ENCODE data around the gene MRPS10. TPM values are rescaled to one million over a fixed set of nuclear protein-coding genes. Genes with fewer than 3 reads are reported as not detected.

Gene MRPS10
- polyA plus RNA-seq, 1 of the 3 experiments (the other 2 are of a cell fraction), result 29.8 TPM

- Histone ChIP-seq H3K9ac (no peak overlapping the region), H4K20me1 (ENCODE audit: insufficient read depth) (no peaks in the 10 kb centered on the region), H3K9me2 (no peaks in the 10 kb centered on the region), H3K36me3 (replicated peaks in 1 of 2; ENCODE audit: control insufficient read depth in 1 of 2, insufficient read depth in 2 of 2, low read length in 1 of 2) (no peaks in the 10 kb centered on the region), H3K9me3 (no peaks in the 10 kb centered on the region), H3F3A (replicated peaks; ENCODE audit: insufficient read depth) (peaks cover 6% of the 10 kb centered on the region), H3K4me2 (no peak overlapping the region), H3K27ac (ENCODE audit: low read depth in 2 of 2, low read length in 1 of 2) (no peak overlapping the region), H3K4me3 (ENCODE audit: low read depth in 2 of 2, low read length in 1 of 2) (no peak overlapping the region), H2AFZ (ENCODE audit: low read depth) (no peak overlapping the region), H3K79me2 (ENCODE audit: insufficient read depth) (no peaks in the 10 kb centered on the region), H3K27me3 (ENCODE audit: insufficient read depth) (no peaks in the 10 kb centered on the region), H3K4me1 (ENCODE audit: control insufficient read depth in 1 of 2, insufficient read depth in 2 of 2, low read depth in 1 of 2, low read length in 1 of 2) (peaks cover 0 to 13% of the 10 kb centered on the region in 2 experiments; a peak in 1 of 4 replicates)
- no peak for TF ChIP-seq JUND (IDR thresholded peaks at IDR 0.05)
- no peak for TF ChIP-seq EP300 (IDR thresholded peaks at IDR 0.05; ENCODE audit: borderline replicate concordance in 1 of 2, low read depth in 1 of 2, low read length in 1 of 2)
- no peak for TF ChIP-seq EZH2phosphoT487 (IDR thresholded peaks at IDR 0.05; ENCODE audit: borderline replicate concordance, low read depth)
- no peak for TF ChIP-seq SMC3 (IDR thresholded peaks at IDR 0.05; ENCODE audit: low read depth, low read length)
- TF ChIP-seq POLR2AphosphoS5 (IDR thresholded peaks at IDR 0.05; ENCODE audit: low read depth, low read length), result no peak
- no peak for TF ChIP-seq IRF3 (IDR thresholded peaks at IDR 0.05; ENCODE audit: low read depth, low read length)
- TF ChIP-seq TEAD4 (IDR thresholded peaks at IDR 0.05; ENCODE audit: borderline replicate concordance, insufficient read depth), result no peak
- 95% methylated on average over 17 of the region's 20 CpGs for WGBS (ENCODE audit: low lambda C conversion rate)
- ChIA-PET CTCF (interaction anchor here (0.6 to 4.4 kb wide), 6 partner anchors 12 to 369 kb away, joined by 3 to 25 read pairs (median 8); no protein-coding TSS in a partner anchor), POLR2A (interaction anchor here (0.8 kb wide), 1 partner anchor 15 kb away, joined by 3 read pairs; no protein-coding TSS in a partner anchor)
- no peak for DNase-seq
Measured at GRCh38 chr6:42179261-42179944, 38.3 kb downstream of the MRPS10 start.

- CTCF ChIA-PET, result interaction anchor here (1.0 to 4.4 kb wide), 7 partner anchors 10 to 370 kb away, joined by 3 to 25 read pairs (median 3); no protein-coding TSS in a partner anchor
- POLR2A ChIA-PET, result interaction anchor here (0.6 kb wide), 1 partner anchor 11 kb away, joined by 3 read pairs; no protein-coding TSS in a partner anchor
- H3K27ac ChIP-seq (ENCODE audit: low read depth in 2 of 2, low read length in 1 of 2), result peak overlapping the region in 1 of 2 experiments; percentile 36; a peak in 1 of 4 replicates
Measured at GRCh38 chr6:42177514-42178364, 39.9 kb downstream of the MRPS10 start.

More at GRCh38 chr6:42177514-42178364, 39.9 kb downstream of the MRPS10 start:
- H3K9me3 ChIP-seq, result no peaks in the 10 kb centered on the region
- no peaks in the 10 kb centered on the region for H3K79me2 ChIP-seq (ENCODE audit: insufficient read depth)
- H3K4me2 ChIP-seq, result no peak overlapping the region
- peak; percentile 81 for TF ChIP-seq MXI1 (IDR thresholded peaks at IDR 0.05; ENCODE audit: low read depth, low read length)
- TF ChIP-seq MEF2A (IDR thresholded peaks at IDR 0.05; ENCODE audit: borderline replicate concordance, low read depth), result no peak
- WGBS (ENCODE audit: low lambda C conversion rate), result 69% methylated on average over 14 of the region's 27 CpGs
- peak; percentile 88 for DNase-seq
- no peaks in the 10 kb centered on the region for H3K9me2 ChIP-seq
- peaks cover 0 to 13% of the 10 kb centered on the region in 2 experiments; a peak in 1 of 4 replicates for H3K4me1 ChIP-seq (ENCODE audit: control insufficient read depth in 1 of 2, insufficient read depth in 2 of 2, low read depth in 1 of 2, low read length in 1 of 2)
- no peaks in the 10 kb centered on the region for H3K27me3 ChIP-seq (ENCODE audit: insufficient read depth)
- H4K20me1 ChIP-seq (ENCODE audit: insufficient read depth), result no peaks in the 10 kb centered on the region
- H3K9ac ChIP-seq, result no peak overlapping the region
- H3K4me3 ChIP-seq (ENCODE audit: low read depth in 2 of 2, low read length in 1 of 2), result peak overlapping the region in 1 of 2 experiments; percentile 44; a peak in 2 of 4 replicates
- H3K36me3 ChIP-seq (replicated peaks in 1 of 2; ENCODE audit: control insufficient read depth in 1 of 2, insufficient read depth in 2 of 2, low read length in 1 of 2), result no peaks in the 10 kb centered on the region
- peak overlapping the region; percentile 29; the same call in 1 of the 2 replicates for H2AFZ ChIP-seq (ENCODE audit: low read depth)
- peaks cover 3% of the 10 kb centered on the region for H3F3A ChIP-seq (replicated peaks; ENCODE audit: insufficient read depth)

Measured in SK-N-SH (cell line).